Testis (tissue), 2 donors: ENCODE data around the gene ADCK2.

Experiments
- CTCF ChIP-seq, 3 experiments: fragments of 450-650 bp in 2 of 3; fragments of 200-600 bp in 1 of 3; sonication (generic) in 1 of 3; IDR thresholded peaks; one replicate each; pipeline ENCODE4 v1.5.1; 2016 to 2019; ENCODE audit warnings: antibody characterized with exemption in 3 of 3, mild to moderate bottlenecking in 2 of 3, moderate library complexity in 1 of 3
- POLR2A ChIP-seq: fragments of 450-650 bp; IDR thresholded peaks from one replicate; pipeline ENCODE4 v1.6.1; 2017; ENCODE audit warnings: antibody characterized with exemption, mild to moderate bottlenecking, moderate library complexity

- peak; percentile 12 to 37 (median 13) for TF ChIP-seq CTCF (IDR thresholded peaks at IDR 0.05)
- TF ChIP-seq POLR2A, result no peak
Observed at GRCh38 chr7:140646931-140647647, 25.7 kb upstream of the ADCK2 start.
